ENCODE data around the gene TMEM41B.
"Not testable (repeated sequence)": the region's sequence is repeated elsewhere in the genome, so short reads cannot be mapped to it uniquely, and the experiment has no call there.

TMEM41B gene

DNA sequence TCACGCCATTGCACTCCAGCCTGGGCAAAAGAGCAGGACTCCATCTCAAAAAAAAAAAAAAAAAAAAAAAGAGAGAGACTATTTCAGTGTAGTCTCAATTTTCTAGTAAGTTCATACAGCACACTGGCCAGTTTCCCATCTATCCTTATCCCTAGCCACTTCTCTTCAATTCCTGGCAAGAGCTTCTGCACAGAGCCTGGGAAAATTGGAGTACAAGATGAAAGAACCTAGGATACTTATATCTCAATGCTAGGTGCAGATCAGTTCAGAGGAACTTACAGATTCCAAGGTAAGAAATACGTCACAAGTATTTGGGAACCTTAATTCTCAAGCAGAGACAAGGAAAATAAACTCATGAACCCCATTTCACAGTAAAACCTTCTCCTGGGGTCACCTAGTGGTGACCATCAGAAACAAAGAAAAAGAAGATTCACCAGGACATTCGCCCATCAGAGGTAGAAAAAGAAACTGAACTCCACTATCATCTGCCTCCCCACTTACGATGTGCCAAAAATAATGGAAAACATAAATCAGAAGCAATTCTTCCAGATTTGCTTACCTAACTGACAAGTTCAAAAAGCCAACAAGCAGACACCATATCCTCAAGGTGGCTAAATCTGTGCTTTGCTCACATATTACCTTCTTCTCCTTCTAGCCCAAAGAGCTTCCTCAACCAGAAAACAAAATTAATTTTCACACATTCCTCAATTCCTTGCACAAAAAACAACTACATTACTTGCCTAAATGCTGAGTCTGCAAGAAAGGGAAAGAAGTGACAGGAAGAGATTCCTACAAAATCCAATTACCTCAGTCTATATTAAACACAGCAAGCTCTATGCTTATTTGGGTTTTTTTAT lies 54.2 kb downstream of the TMEM41B start:
- DNase-seq, result peak in 1 of 2 experiments; percentile 19

DNA sequence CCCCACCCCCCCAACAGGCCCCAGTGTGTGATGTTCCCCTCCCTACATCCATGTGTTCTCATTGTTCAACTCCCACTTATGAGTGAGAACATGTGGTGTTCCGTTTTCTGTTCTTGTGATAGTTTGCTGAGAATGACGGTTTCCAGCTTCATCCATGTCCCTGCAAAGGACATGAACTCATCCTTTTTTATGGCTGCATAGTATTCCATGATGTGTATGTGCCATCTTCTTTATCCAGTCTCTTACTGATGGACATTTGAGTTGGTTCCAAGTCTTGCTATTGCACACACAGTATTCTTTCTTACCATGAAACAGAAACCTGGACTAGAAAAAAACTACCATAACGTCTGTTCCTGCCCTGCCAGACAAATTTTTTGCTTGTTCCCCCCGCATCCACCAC lies 56.1 kb downstream of the TMEM41B start:
- DNase-seq, result not testable (repeated sequence)

DNA sequence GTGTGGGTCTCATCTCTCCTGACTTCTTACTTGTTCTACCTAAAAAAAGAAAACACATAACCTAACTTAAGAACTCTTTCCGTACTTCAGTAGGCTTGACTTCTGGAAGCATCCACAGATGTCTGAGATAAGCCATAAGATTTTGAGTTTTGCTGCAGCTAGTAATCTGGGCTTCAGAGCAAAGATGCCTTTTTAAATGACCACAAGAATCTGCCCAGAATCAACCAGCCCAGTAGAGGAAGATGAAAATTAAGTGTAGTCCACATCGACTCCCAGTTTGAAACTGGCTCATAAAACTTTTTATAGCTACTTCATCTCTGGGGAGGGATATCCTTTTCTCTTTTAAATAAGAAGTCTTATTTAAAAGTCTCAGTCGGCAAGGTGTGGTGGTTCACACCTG lies 60.0 kb downstream of the TMEM41B start:
- DNase-seq, result no peak

DNA sequence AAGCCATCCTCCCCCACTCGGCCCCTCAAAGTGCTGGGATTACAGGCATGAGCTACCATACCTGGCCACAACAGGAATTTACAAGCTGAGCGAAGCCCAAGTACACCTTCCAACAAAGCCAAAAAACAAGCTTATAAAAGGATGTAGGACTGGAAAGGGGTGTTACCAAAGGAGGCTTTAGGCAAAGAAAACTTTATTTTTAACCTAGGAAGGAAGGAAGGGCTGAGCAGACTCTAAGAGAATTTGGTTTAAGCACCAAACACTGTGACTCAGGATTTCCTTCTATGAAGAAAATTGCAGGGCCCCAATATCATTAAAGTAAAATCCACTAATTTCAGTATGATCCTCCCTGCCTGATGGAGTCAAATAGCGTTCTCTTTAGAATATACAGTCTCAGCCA lies 61.3 kb downstream of the TMEM41B start:
- DNase-seq, result no peak

DNA sequence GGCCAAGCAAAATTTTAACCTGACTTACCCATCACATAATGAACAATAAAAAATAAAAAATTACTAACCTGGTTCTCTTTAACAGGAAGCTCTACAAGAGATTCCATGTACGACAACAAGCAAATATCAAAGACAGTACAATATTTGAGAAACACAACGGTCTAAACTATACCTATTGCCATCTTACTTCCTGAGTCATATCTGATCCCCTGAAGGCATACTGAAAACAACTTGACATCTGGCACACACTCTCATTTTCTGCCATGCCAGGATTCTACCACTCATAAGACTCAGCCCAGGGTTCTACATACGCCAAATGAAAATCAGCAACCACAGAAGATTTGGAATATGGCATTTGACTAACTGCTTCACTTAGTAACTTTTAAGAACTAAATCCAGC lies 63.1 kb downstream of the TMEM41B start:
- no peak for DNase-seq

DNA sequence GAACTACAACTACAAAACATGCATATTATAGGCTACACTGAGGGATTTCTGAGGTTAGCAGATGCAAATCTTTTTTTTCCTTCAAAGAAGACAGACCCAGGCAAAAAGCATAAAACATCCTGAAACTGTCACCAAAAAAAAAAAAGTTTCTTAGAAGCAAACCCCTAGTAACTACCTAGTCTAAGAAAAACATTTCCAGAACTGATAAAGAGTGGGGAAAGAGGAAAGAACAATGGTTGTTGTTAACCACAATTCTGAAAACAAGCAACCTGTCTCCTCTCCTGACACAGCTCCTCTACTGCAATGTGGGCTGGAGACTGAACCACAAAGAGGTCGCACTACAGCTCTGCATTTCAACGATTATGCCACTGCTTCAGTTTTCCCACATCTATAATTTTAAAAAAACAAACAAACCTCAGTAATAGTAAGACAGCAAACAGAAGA lies 64.2 kb downstream of the TMEM41B start:
- no peak for DNase-seq

DNA sequence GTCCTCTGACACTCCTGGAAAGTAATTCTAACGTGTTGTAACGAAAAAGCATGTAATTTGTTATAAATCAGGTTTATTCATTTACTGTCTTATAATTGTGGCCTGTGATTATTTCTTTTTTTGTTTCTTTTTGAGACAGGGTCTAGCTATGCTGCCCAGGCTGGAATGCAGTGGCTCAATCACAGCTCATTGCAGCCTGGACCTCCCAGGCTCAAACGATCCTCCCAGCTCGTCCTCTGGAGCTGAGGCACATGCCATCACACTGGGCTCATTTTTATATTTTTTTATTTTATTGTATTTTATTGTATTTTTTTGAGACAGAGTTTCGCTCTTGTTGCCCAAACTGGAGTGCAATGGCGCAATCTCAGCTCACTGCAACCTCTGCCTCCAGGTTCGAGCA lies 65.1 kb downstream of the TMEM41B start:
- DNase-seq, result no peak

DNA sequence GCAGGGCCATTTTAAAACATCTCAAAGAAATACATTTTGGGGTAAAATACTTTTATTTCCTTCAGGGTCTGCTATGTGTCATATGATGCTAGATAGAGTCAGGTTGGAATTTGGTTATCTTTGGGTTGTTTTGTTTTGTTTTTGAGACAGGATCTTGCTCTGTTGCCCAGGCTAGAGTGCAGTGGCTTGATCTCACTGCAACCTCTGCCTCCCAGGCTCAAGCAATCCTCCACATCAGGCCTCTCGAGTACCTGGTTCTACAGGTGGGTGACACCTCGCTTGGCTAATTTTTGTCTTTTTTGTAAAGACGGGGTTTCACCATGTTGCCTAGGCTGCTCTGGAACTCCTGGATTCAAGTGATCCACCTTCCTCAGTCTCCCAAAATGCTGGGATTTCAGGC lies 66.5 kb downstream of the TMEM41B start:
- no peak for DNase-seq

DNA sequence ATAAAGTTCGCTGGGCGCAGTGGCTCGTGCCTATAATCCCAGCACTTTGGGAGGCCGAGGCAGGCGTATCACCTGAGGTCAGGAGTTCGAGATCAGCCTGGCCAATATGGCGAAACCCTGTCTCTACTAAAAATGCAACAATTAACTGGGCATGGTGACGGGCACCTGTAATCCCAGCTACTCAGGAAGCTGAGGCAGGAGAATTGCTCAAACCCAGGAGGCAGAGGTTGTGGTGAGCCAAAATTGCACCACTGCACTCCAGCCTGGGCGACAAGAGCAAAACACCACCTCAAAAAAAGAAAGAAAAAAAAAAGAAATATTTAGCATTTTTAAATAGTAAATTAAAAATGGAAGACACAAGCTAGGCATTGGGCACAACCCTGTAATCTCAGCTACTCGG lies 78.2 kb downstream of the TMEM41B start:
- not testable (repeated sequence) for DNase-seq

DNA sequence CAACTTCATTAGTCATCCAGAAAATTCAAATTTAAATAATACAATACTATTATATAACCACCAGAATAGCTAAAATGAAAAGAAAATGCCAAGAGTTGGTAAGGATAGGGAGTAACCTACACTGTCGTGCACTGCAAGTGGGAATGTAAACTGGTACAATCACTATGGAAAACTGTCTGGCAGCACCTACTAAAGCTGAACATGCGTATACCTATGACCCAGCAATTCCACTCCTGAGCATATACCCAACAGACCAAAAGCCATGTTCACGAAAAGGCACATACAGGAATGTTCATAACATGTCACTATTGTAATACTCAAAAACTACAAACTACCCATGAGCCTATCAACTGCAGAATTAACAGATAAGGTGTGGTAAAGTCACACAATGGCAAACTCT lies 81.9 kb downstream of the TMEM41B start:
- no peak for DNase-seq

DNA sequence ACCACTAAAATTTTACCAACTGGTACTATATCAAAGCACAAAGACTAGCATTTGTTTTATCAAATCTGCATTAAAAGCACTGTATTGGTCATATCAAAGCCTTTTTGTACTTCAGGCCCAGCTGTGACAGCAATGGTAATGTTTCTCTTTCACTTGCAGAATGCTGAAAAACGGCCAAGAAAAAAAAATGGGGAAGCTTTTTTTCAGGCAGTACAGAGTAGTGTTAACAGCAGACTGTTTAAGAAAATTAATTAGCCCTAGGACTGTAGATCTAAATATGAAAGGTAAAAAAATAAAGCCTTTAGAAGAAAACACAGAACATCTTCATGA lies 82.6 kb downstream of the TMEM41B start:
- DNase-seq, result no peak

Data from SW 1271 (cell line).